Trophoblast cell (in vitro differentiated cells and primary cell): ENCODE measurements around the gene ENPP7.

Experiments
- DNase-seq, 2 donors: peaks; one replicate each; pipeline ENCODE4 v3.0.0-alpha.2; 2016
- H2AFZ ChIP-seq: 2 replicates; pipeline ENCODE4 v1.6.1; 2013; ENCODE audit warnings: low read length, moderate library complexity, mild to moderate bottlenecking; ENCODE audit not compliant: insufficient read depth, poor library complexity
- H2AK5ac ChIP-seq: 2 replicates; pipeline ENCODE4 v1.6.1; 2013; ENCODE audit warnings: mild to moderate bottlenecking, low read length
- H2BK120ac ChIP-seq: 2 replicates; pipeline ENCODE4 v1.6.1; 2013; ENCODE audit warnings: low read length, mild to moderate bottlenecking, moderate library complexity; ENCODE audit not compliant: insufficient read depth, poor library complexity
- H2BK12ac ChIP-seq: 2 replicates; pipeline ENCODE4 v1.6.1; 2013; ENCODE audit warnings: mild to moderate bottlenecking, low read length, moderate library complexity
- H2BK5ac ChIP-seq: 2 replicates; pipeline ENCODE4 v1.6.1; 2013; ENCODE audit warnings: low read length, low read depth, moderate library complexity, mild to moderate bottlenecking; ENCODE audit not compliant: poor library complexity
- H3K14ac ChIP-seq: 2 replicates; pipeline ENCODE4 v1.6.1; 2013; ENCODE audit warnings: mild to moderate bottlenecking, low read length
- H3K18ac ChIP-seq: 2 replicates; pipeline ENCODE4 v1.6.1; 2013; ENCODE audit warnings: mild to moderate bottlenecking, low read length
- H3K23ac ChIP-seq: 2 replicates; pipeline ENCODE4 v1.6.1; 2013; ENCODE audit warnings: low read length
- H3K27ac ChIP-seq: 2 replicates; pipeline ENCODE4 v1.5.1; 2013; ENCODE audit warnings: low read depth, mild to moderate bottlenecking, inconsistent platforms, low read length, moderate library complexity
- H3K27me3 ChIP-seq: 2 replicates; pipeline ENCODE4 v1.6.1; 2013; ENCODE audit warnings: inconsistent platforms, mild to moderate bottlenecking, low read length, moderate library complexity; ENCODE audit not compliant: insufficient read depth
- H3K36me3 ChIP-seq, 2 experiments: 1 replicate in 1 of 2; 2 replicates in 1 of 2; pipeline ENCODE4 v1.6.1; 2013; ENCODE audit warnings: low read length in 2 of 2, mild to moderate bottlenecking in 2 of 2, moderate library complexity in 1 of 2; ENCODE audit not compliant: insufficient read depth in 2 of 2, control insufficient read depth in 1 of 2
- H3K4ac ChIP-seq: 2 replicates; pipeline ENCODE4 v1.6.1; 2013; ENCODE audit warnings: low read depth, mild to moderate bottlenecking, low read length, moderate library complexity
- H3K4me1 ChIP-seq, 2 experiments: 1 replicate in 1 of 2; 2 replicates in 1 of 2; pipeline ENCODE4 v1.6.1; 2013; ENCODE audit warnings: low read length in 2 of 2, mild to moderate bottlenecking in 2 of 2, moderate library complexity in 1 of 2; ENCODE audit not compliant: insufficient read depth in 2 of 2, control insufficient read depth in 1 of 2
- H3K4me2 ChIP-seq: 2 replicates; pipeline ENCODE4 v1.6.1; 2013; ENCODE audit warnings: inconsistent platforms, mild to moderate bottlenecking, low read length, moderate library complexity
- H3K4me3 ChIP-seq: 2 replicates; pipeline ENCODE4 v1.5.1; 2013; ENCODE audit warnings: mild to moderate bottlenecking, low read depth, low read length, inconsistent platforms
- H3K79me1 ChIP-seq: one replicate; pipeline ENCODE4 v1.6.1; 2013; ENCODE audit warnings: low read length
- H3K79me2 ChIP-seq: 2 replicates; pipeline ENCODE4 v1.6.1; 2013; ENCODE audit warnings: low read length, mild to moderate bottlenecking; ENCODE audit not compliant: control insufficient read depth, insufficient read depth, poor library complexity
- H3K9ac ChIP-seq: 2 replicates; pipeline ENCODE4 v1.6.1; 2013; ENCODE audit warnings: mild to moderate bottlenecking, low read length
- H3K9me3 ChIP-seq: 2 replicates; pipeline ENCODE4 v1.6.1; 2013; ENCODE audit warnings: low read depth, mild to moderate bottlenecking, control low read depth, inconsistent platforms, low read length; ENCODE audit not compliant: insufficient read depth
- H4K12ac ChIP-seq: 2 replicates; pipeline ENCODE4 v1.6.1; 2013; ENCODE audit warnings: low read depth, mild to moderate bottlenecking, low read length, moderate library complexity
- H4K8ac ChIP-seq: 2 replicates; pipeline ENCODE4 v1.6.1; 2013; ENCODE audit warnings: low read depth, mild to moderate bottlenecking, low read length, moderate library complexity
- H4K91ac ChIP-seq: one replicate; pipeline ENCODE4 v1.6.1; 2013; ENCODE audit warnings: low read depth, mild to moderate bottlenecking, low read length, moderate library complexity
- WGBS: extraction: QIAGEN DNeasy Blood & Tissue Kit; methylation state at CpG from one replicate; pipeline ENCODE4 v1.1.7; 2013; ENCODE audit warnings: missing lambda C conversion rate; ENCODE audit not compliant: insufficient read length, insufficient coverage; ENCODE audit errors: extremely low coverage; 5-methylcytosine and 5-hydroxymethylcytosine counted together

Gene ENPP7

GRCh38 chr17:79700592-79700991 lies 30.2 kb upstream of the ENPP7 start:
- no peak overlapping the region for H3K18ac ChIP-seq
- H3K79me2 ChIP-seq, result no peaks in the 10 kb centered on the region
- no peak overlapping the region for H2BK5ac ChIP-seq
- no peak overlapping the region for H4K12ac ChIP-seq
- DNase-seq, result no peak
- no peak overlapping the region for H4K8ac ChIP-seq
- H2BK12ac ChIP-seq, result no peak overlapping the region
- H3K36me3 ChIP-seq, result no peaks in the 10 kb centered on the region
- H2BK120ac ChIP-seq, result no peak overlapping the region
- no peak overlapping the region for H3K9ac ChIP-seq
- H3K27me3 ChIP-seq, result no peaks in the 10 kb centered on the region
- H4K91ac ChIP-seq, result no peak overlapping the region
- H3K4me1 ChIP-seq, result no peaks in the 10 kb centered on the region
- no peaks in the 10 kb centered on the region for H3K79me1 ChIP-seq
- no peak overlapping the region for H3K23ac ChIP-seq
- peaks cover 5% of the 10 kb centered on the region for H3K9me3 ChIP-seq
- H3K14ac ChIP-seq, result no peak overlapping the region
- H3K4me2 ChIP-seq, result no peak overlapping the region
- H3K27ac ChIP-seq, result no peak overlapping the region
- no CpG with 5 or more reads among the region's 5 CpGs for WGBS
- H3K4ac ChIP-seq, result no peak overlapping the region
- no peak overlapping the region for H2AK5ac ChIP-seq
- H3K4me3 ChIP-seq, result no peak overlapping the region
- H2AFZ ChIP-seq, result no peak overlapping the region

DNA sequence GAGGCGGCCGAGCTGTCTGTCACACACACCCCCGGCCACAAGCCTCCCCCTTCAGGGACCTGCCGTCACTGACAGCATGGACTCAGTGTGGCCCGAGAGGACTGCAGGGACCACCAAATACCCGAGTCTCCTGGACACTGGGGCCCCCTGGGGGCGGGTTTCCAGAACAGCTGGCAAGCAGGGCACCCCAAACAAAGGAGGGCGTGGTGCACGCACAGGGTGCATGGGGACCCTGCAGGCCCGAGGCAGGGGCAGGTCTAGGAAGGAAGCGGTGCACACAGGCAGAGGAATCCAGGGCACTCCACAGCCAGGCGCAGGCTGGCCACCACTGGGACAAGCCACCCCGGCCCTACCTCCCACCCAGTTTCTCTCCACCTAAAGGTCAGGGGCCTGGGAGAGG lies 28.7 kb upstream of the ENPP7 start:
- no peak overlapping the region for H3K4me3 ChIP-seq
- H4K8ac ChIP-seq, result no peak overlapping the region
- no peak overlapping the region for H2BK5ac ChIP-seq
- no peak overlapping the region for H3K4ac ChIP-seq
- no peak overlapping the region for H2AK5ac ChIP-seq
- no peak overlapping the region for H3K23ac ChIP-seq
- DNase-seq, result no peak
- H3K27me3 ChIP-seq, result no peaks in the 10 kb centered on the region
- no peak overlapping the region for H2AFZ ChIP-seq
- no peaks in the 10 kb centered on the region for H3K4me1 ChIP-seq
- no peak overlapping the region for H3K27ac ChIP-seq
- H3K79me2 ChIP-seq, result no peaks in the 10 kb centered on the region
- H2BK12ac ChIP-seq, result no peak overlapping the region
- H3K18ac ChIP-seq, result no peak overlapping the region
- no peak overlapping the region for H4K91ac ChIP-seq
- H3K14ac ChIP-seq, result no peak overlapping the region
- no peaks in the 10 kb centered on the region for H3K79me1 ChIP-seq
- no CpG with 5 or more reads among the region's 13 CpGs for WGBS
- H3K9ac ChIP-seq, result no peak overlapping the region
- no peak overlapping the region for H4K12ac ChIP-seq
- H2BK120ac ChIP-seq, result no peak overlapping the region
- peaks cover 5% of the 10 kb centered on the region for H3K9me3 ChIP-seq
- H3K4me2 ChIP-seq, result no peak overlapping the region
- no peaks in the 10 kb centered on the region for H3K36me3 ChIP-seq

DNA sequence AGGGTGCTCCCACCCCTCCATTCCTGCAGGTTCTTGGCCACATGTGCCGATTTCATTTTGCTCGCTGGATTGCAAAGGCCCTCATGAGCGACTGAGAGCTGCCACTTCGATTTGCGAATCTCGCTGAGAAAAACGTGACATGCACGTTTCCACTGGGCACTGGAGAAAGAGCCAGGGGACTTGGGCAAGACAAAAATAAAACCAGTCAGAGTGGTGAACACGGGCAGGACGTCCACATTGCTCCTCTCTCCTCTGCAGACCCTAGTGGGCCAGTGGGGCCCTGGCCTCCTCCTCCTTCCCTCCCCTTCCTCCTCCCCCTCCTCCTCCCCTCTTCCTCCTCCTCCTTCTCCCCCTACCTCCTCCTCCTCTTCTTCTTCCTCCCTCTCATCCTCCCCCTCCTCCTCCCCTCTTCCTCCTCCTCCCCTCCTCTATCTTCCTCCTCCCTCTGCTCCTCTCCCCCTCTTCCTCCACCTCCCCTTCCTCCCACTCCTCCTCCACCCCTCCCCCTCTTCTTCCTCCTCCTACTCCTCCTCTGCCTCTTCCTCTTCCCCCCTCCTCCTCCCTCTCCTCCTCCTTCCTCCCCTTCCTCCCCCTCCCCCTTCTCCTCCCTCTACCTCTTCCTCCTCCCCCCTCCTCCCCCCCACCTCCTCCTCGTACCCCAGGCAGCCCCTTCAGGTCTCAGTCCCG lies 28.1 kb upstream of the ENPP7 start:
- no peak overlapping the region for H3K4me3 ChIP-seq
- H3K14ac ChIP-seq, result no peak overlapping the region
- DNase-seq, result no peak
- no peak overlapping the region for H2BK5ac ChIP-seq
- H2AK5ac ChIP-seq, result no peak overlapping the region
- H3K9ac ChIP-seq, result no peak overlapping the region
- H3K4me2 ChIP-seq, result no peak overlapping the region
- H3K4ac ChIP-seq, result no peak overlapping the region
- no peak overlapping the region for H2BK12ac ChIP-seq
- no peak overlapping the region for H3K27ac ChIP-seq
- peaks cover 5% of the 10 kb centered on the region for H3K9me3 ChIP-seq
- H3K79me2 ChIP-seq, result no peaks in the 10 kb centered on the region
- H3K36me3 ChIP-seq, result no peaks in the 10 kb centered on the region
- no peak overlapping the region for H4K91ac ChIP-seq
- no peak overlapping the region for H3K23ac ChIP-seq
- no peak overlapping the region for H4K8ac ChIP-seq
- H2AFZ ChIP-seq, result no peak overlapping the region
- no peak overlapping the region for H2BK120ac ChIP-seq
- no peaks in the 10 kb centered on the region for H3K4me1 ChIP-seq
- H3K79me1 ChIP-seq, result no peaks in the 10 kb centered on the region
- no CpG with 5 or more reads among the region's 12 CpGs for WGBS
- no peak overlapping the region for H4K12ac ChIP-seq
- no peaks in the 10 kb centered on the region for H3K27me3 ChIP-seq
- H3K18ac ChIP-seq, result no peak overlapping the region

DNA sequence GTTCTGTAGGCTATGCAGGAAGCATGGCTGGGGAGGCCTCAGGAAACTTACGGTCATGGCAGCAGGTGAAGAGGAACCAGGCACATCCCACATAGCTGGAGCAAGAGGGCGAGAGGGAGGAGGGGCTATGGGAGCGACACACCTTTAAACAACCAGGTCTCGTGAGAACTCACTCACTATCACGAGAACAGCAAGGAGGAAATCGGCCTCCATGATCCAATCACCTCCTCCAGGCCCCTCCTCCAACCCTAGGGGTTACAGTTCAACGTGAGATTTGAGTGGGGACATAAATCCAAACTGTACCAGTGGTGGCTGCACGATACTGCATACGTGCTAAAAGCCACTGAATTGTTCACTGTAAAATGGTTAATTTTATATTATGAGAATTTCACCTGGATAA lies 26.1 kb upstream of the ENPP7 start:
- WGBS, result no CpG with 5 or more reads among the region's 9 CpGs
- Histone ChIP-seq H3K79me1 (no peaks in the 10 kb centered on the region), H3K4me1 (no peaks in the 10 kb centered on the region), H3K27ac (no peak overlapping the region), H3K23ac (no peak overlapping the region), H3K79me2 (no peaks in the 10 kb centered on the region), H2BK12ac (no peak overlapping the region), H3K4me2 (no peak overlapping the region), H3K18ac (no peak overlapping the region), H4K12ac (no peak overlapping the region), H2BK120ac (no peak overlapping the region), H3K9ac (no peak overlapping the region), H3K36me3 (no peaks in the 10 kb centered on the region), H3K4me3 (no peak overlapping the region), H2AFZ (no peak overlapping the region), H4K91ac (no peak overlapping the region), H3K9me3 (peaks cover 3% of the 10 kb centered on the region), H3K14ac (no peak overlapping the region), H2AK5ac (no peak overlapping the region), H3K4ac (no peak overlapping the region), H4K8ac (no peak overlapping the region), H3K27me3 (no peaks in the 10 kb centered on the region), H2BK5ac (no peak overlapping the region)
- no peak for DNase-seq
